ENCODE results near the gene PSMG4. TPM values are rescaled to one million over a fixed set of nuclear protein-coding genes. Genes with fewer than 3 reads are reported as not detected.

PSMG4 gene
- total RNA-seq, 1 experiment from 2014 or later = 35.0 TPM

DNA sequence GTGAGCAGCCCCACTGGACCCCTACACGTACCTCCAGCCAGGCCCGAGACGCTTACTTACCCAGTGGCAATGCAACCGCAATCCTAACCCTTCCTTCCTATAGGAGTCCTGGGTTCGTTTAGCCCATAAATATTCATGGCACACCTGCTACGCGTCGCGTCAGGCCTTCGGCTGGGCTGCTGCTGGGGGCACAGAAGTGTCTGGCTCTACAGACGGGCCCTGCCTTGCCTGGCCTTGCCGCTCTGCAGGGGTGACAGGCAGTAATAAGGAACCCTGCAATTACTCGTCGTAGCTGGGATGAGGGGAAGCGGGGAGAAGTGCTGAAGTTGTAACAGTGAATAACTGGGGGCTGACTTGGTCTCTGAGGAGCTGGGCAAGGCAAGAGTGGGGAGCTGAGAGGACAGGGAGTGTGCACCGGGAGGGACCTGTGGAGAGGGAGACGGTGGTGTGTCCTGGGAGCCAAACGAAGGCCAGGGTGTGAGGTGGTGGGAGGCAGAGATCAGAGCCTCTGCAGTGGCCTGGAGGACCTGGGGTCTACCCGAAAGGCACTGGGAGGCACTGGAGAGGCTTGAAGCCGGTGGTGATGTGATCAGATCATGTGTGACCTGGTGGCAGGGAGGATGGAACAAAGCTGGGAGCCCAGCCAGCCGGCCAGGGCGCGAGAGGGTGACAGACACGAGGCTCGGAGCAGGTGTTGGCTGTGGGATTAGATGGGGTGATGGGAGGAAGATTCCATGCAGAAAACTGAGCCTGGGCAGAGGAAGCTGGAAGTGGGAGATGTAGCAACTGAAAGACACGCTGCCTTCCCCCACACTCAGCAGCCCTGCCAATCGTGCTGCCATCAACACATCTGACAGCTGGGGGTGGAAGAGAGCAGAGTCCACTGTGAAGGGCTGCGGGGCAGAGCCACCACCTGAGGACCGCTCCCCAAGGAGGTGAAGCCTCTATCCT, 36.4 kb downstream of the PSMG4 start:
- CTCF ChIA-PET = no interaction called here
- Histone ChIP-seq H2AFZ (ENCODE audit: low read depth, low read length, poor library complexity, severe bottlenecking) (no peak overlapping the region), H3K27me3 (ENCODE audit: insufficient read depth, low read length) (no peaks in the 10 kb centered on the region), H3K4me3 (replicated peaks in 1 of 2; ENCODE audit: low read depth in 1 of 2, low read length in 2 of 2) (no peak overlapping the region), H3K9me3 (ENCODE audit: control insufficient read depth in 1 of 2, insufficient read depth in 1 of 2, low read depth in 1 of 2, low read length in 2 of 2) (no peaks in the 10 kb centered on the region), H3K4me1 (ENCODE audit: control insufficient read depth in 1 of 2, insufficient read depth in 2 of 2, low read length in 2 of 2) (no peaks in the 10 kb centered on the region), H3K27ac (ENCODE audit: low read depth, low read length) (no peak overlapping the region), H3K4me2 (ENCODE audit: low read length) (no peak overlapping the region), H3K36me3 (ENCODE audit: control insufficient read depth in 1 of 2, insufficient read depth in 2 of 2, low read length in 2 of 2) (no peaks in the 10 kb centered on the region), H3K79me2 (ENCODE audit: insufficient read depth, low read length) (no peaks in the 10 kb centered on the region), H4K20me1 (ENCODE audit: insufficient read depth) (no peaks in the 10 kb centered on the region), H3K9ac (ENCODE audit: low read length) (no peak overlapping the region), H3K9me2 (ENCODE audit: insufficient read depth) (no peaks in the 10 kb centered on the region)
- POLR2A ChIA-PET = no interaction called here
- RAD21 ChIA-PET (ENCODE audit: low non-redundant PET in 1 of 2, low total read pairs in 2 of 2, uncharacterized antibody in 2 of 2, unreplicated experiment in 2 of 2) = no interaction called here
- no TSS peak for BruUV-seq (replicated peaks)
- intact Hi-C loops (cut with micrococcal nuclease) = loop anchor here (5.0 kb wide), 1 partner anchor 437 kb away; no protein-coding TSS in a partner anchor
- DNase-seq (ENCODE audit: low read depth, low spot score) (no peak), ATAC-seq (peak; percentile 70)
- TF ChIP-seq, protein P1, sequence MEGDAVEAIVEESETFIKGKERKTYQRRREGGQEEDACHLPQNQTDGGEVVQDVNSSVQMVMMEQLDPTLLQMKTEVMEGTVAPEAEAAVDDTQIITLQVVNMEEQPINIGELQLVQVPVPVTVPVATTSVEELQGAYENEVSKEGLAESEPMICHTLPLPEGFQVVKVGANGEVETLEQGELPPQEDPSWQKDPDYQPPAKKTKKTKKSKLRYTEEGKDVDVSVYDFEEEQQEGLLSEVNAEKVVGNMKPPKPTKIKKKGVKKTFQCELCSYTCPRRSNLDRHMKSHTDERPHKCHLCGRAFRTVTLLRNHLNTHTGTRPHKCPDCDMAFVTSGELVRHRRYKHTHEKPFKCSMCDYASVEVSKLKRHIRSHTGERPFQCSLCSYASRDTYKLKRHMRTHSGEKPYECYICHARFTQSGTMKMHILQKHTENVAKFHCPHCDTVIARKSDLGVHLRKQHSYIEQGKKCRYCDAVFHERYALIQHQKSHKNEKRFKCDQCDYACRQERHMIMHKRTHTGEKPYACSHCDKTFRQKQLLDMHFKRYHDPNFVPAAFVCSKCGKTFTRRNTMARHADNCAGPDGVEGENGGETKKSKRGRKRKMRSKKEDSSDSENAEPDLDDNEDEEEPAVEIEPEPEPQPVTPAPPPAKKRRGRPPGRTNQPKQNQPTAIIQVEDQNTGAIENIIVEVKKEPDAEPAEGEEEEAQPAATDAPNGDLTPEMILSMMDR (IDR thresholded peaks at IDR 0.05 in 2 of 3, conservative IDR thresholded peaks at IDR 0.05 in 1 of 3; ENCODE audit: borderline replicate concordance in 1 of 3, insufficient read depth in 1 of 3, low read depth in 2 of 3, low read length in 2 of 3) = peak; percentile 22 to 29 (median 29); a peak in 5 of 6 replicates
- peak; percentile 54 for TF ChIP-seq RAD21 (IDR thresholded peaks at IDR 0.05; ENCODE audit: low read depth)
- no peak for TF ChIP-seq CEBPB (IDR thresholded peaks at IDR 0.05; ENCODE audit: low read depth)

DNA sequence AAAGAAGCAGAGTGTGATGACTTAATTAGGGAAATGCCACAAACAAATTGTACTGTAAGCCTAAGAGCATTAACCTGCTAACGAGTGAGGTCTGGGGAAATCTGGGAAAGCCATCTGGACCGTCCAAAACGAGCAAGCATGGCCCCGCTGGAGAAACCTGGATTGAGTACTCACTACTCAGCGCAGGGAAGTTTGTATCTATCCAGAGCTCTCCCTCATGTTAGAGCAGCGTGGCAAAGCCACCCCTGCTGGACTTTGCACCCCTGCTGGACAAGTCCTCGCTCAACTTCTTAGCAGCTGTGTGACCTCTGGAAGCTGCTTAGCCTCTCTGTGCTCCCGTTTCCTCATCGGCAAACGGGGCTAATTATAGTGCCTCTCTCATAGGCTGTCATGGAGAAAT, 37.3 kb downstream of the PSMG4 start:
- Histone ChIP-seq H3K27me3 (ENCODE audit: insufficient read depth, low read length) (no peaks in the 10 kb centered on the region), H3K79me2 (ENCODE audit: insufficient read depth, low read length) (no peaks in the 10 kb centered on the region), H3K9ac (ENCODE audit: low read length) (no peak overlapping the region), H3K36me3 (ENCODE audit: control insufficient read depth in 1 of 2, insufficient read depth in 2 of 2, low read length in 2 of 2) (no peaks in the 10 kb centered on the region), H3K4me1 (ENCODE audit: control insufficient read depth in 1 of 2, insufficient read depth in 2 of 2, low read length in 2 of 2) (no peaks in the 10 kb centered on the region), H4K20me1 (ENCODE audit: insufficient read depth) (no peaks in the 10 kb centered on the region), H3K9me3 (ENCODE audit: control insufficient read depth in 1 of 2, insufficient read depth in 1 of 2, low read depth in 1 of 2, low read length in 2 of 2) (no peaks in the 10 kb centered on the region), H3K4me3 (replicated peaks in 1 of 2; ENCODE audit: low read depth in 1 of 2, low read length in 2 of 2) (no peak overlapping the region), H2AFZ (ENCODE audit: low read depth, low read length, poor library complexity, severe bottlenecking) (no peak overlapping the region), H3K27ac (ENCODE audit: low read depth, low read length) (no peak overlapping the region), H3K4me2 (ENCODE audit: low read length) (no peak overlapping the region), H3K9me2 (ENCODE audit: insufficient read depth) (no peaks in the 10 kb centered on the region)
- no TSS peak for BruUV-seq (replicated peaks)
- DNase-seq (ENCODE audit: low read depth, low spot score) (no peak), ATAC-seq (no peak)
- intact Hi-C loops (cut with micrococcal nuclease) = loop anchor here (5.0 kb wide), 1 partner anchor 436 kb away; no protein-coding TSS in a partner anchor
- ChIA-PET RAD21 (ENCODE audit: low non-redundant PET in 1 of 2, low total read pairs in 2 of 2, uncharacterized antibody in 2 of 2, unreplicated experiment in 2 of 2) (no interaction called here), POLR2A (no interaction called here), CTCF (no interaction called here)
- TF ChIP-seq SP1 (IDR thresholded peaks at IDR 0.05; ENCODE audit: low read depth) = no peak
- TF ChIP-seq, protein P2, sequence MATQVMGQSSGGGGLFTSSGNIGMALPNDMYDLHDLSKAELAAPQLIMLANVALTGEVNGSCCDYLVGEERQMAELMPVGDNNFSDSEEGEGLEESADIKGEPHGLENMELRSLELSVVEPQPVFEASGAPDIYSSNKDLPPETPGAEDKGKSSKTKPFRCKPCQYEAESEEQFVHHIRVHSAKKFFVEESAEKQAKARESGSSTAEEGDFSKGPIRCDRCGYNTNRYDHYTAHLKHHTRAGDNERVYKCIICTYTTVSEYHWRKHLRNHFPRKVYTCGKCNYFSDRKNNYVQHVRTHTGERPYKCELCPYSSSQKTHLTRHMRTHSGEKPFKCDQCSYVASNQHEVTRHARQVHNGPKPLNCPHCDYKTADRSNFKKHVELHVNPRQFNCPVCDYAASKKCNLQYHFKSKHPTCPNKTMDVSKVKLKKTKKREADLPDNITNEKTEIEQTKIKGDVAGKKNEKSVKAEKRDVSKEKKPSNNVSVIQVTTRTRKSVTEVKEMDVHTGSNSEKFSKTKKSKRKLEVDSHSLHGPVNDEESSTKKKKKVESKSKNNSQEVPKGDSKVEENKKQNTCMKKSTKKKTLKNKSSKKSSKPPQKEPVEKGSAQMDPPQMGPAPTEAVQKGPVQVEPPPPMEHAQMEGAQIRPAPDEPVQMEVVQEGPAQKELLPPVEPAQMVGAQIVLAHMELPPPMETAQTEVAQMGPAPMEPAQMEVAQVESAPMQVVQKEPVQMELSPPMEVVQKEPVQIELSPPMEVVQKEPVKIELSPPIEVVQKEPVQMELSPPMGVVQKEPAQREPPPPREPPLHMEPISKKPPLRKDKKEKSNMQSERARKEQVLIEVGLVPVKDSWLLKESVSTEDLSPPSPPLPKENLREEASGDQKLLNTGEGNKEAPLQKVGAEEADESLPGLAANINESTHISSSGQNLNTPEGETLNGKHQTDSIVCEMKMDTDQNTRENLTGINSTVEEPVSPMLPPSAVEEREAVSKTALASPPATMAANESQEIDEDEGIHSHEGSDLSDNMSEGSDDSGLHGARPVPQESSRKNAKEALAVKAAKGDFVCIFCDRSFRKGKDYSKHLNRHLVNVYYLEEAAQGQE (IDR thresholded peaks at IDR 0.05; ENCODE audit: low read depth) = no peak
- no peak for TF ChIP-seq POLR2A (IDR thresholded peaks at IDR 0.05; ENCODE audit: borderline replicate concordance, extremely low read depth, insufficient read depth, insufficient read length)
- TF ChIP-seq ZBTB33 (IDR thresholded peaks at IDR 0.05; ENCODE audit: extremely low read depth, insufficient replicate concordance, low read length) = no peak
